Upper lobe of left lung (tissue), 4 donors: ENCODE measurements around the gene KCNH1.

ENCODE experiments used
- CTCF ChIP-seq, 6 experiments: fragments of 450-650 bp in 4 of 6; fragments of 200-600 bp in 2 of 6; sonication (generic) in 2 of 6; IDR thresholded peaks; one replicate each; pipeline ENCODE4 v1.5.1; 2016 to 2019; ENCODE audit warnings: antibody characterized with exemption in 6 of 6
- EP300 ChIP-seq, 4 donors: sonication (generic); formaldehyde crosslinking; IDR thresholded peaks; one replicate each; pipeline ENCODE4 v1.5.1; 2017; ENCODE audit warnings: antibody characterized with exemption in 4 of 4, control low read depth in 2 of 4
- POLR2A ChIP-seq, 4 donors: fragments of 450-650 bp; IDR thresholded peaks; one replicate each; pipeline ENCODE4 v1.5.1; 2016 to 2017; ENCODE audit warnings: antibody characterized with exemption in 4 of 4, mild to moderate bottlenecking in 2 of 4
- POLR2AphosphoS5 ChIP-seq, 2 donors: sonication (generic); formaldehyde crosslinking; IDR thresholded peaks; one replicate each; pipeline ENCODE4 v1.5.1; 2017; ENCODE audit warnings: antibody characterized with exemption in 2 of 2

- TF ChIP-seq CTCF (IDR thresholded peaks at IDR 0.05) (no peak), EP300 (IDR thresholded peaks at IDR 0.05) (no peak), POLR2AphosphoS5 (IDR thresholded peaks at IDR 0.05) (no peak), POLR2A (IDR thresholded peaks at IDR 0.05) (no peak)
These were observed 387.8 kb downstream of the KCNH1 start for GRCh38 chr1:210746024-210746731.
